Breast epithelium (tissue), 3 donors: ENCODE results near the gene HASPIN.
"Not testable (repeated sequence)": the region's sequence is repeated elsewhere in the genome, so short reads cannot be mapped to it uniquely, and the experiment has no call there.

Experiments used
- POLR2A ChIP-seq: fragments of 450-650 bp; IDR thresholded peaks from one replicate; pipeline ENCODE4 v1.6.1; 2016; ENCODE audit warnings: antibody characterized with exemption, mild to moderate bottlenecking, moderate library complexity
- TF ChIP-seq, protein P1 (sequence below), 3 donors: fragments of 450-650 bp; IDR thresholded peaks; one replicate each; pipeline ENCODE4 v1.5.1; 2016 to 2017; ENCODE audit warnings: antibody characterized with exemption in 3 of 3, mild to moderate bottlenecking in 3 of 3, moderate library complexity in 3 of 3

GRCh38 chr17:3728099-3728498, 4.4 kb downstream of the HASPIN start:
- TF ChIP-seq, protein P1, sequence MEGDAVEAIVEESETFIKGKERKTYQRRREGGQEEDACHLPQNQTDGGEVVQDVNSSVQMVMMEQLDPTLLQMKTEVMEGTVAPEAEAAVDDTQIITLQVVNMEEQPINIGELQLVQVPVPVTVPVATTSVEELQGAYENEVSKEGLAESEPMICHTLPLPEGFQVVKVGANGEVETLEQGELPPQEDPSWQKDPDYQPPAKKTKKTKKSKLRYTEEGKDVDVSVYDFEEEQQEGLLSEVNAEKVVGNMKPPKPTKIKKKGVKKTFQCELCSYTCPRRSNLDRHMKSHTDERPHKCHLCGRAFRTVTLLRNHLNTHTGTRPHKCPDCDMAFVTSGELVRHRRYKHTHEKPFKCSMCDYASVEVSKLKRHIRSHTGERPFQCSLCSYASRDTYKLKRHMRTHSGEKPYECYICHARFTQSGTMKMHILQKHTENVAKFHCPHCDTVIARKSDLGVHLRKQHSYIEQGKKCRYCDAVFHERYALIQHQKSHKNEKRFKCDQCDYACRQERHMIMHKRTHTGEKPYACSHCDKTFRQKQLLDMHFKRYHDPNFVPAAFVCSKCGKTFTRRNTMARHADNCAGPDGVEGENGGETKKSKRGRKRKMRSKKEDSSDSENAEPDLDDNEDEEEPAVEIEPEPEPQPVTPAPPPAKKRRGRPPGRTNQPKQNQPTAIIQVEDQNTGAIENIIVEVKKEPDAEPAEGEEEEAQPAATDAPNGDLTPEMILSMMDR (IDR thresholded peaks at IDR 0.05): not testable (repeated sequence)
- TF ChIP-seq POLR2A: not testable (repeated sequence)
